ENCODE measurements around the gene LMBR1L.

DNA sequence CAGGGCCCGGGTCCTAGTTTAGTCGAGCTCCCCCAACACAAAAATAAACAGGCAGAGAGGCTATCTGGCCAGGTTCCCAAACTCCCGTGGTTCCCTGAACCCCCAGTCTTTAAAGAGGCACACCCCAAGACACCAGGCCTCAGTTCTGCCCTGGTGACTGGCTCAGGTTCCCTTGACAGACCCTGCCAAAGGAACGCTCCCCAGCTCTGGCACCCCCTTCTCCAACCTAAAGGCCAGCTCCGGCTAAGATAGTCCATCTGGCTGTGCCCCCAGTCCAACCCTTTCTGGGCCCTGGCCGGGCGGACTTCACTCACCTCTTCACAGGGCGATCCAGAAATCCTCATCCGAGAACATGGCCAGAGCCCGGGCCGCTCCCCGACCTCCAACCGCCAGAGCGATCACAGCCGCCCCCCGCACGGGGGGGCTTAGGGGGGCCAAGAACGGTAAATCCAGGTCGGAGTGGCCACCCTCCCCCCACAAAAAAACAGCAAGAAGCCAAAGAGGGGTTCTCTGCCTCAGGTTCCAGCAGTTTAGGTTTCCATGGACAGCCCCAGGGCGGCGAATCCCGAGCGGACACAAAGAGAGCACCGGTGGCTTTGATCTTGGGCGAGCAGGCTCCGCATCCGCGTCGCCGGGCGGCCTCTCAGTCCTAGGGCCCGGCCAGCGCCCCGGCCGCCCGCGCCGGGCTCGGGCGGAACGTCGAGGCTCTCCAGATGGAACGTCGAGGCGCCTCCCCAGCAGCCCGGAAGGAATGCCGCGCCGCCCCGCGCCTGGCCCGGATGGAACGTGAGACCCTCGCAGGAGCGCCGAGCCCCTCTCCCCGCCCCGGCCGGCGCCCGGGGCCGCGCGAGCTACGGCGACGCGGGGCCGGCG lies 51.1 kb downstream of the LMBR1L start:
- TF ChIP-seq, protein P1, sequence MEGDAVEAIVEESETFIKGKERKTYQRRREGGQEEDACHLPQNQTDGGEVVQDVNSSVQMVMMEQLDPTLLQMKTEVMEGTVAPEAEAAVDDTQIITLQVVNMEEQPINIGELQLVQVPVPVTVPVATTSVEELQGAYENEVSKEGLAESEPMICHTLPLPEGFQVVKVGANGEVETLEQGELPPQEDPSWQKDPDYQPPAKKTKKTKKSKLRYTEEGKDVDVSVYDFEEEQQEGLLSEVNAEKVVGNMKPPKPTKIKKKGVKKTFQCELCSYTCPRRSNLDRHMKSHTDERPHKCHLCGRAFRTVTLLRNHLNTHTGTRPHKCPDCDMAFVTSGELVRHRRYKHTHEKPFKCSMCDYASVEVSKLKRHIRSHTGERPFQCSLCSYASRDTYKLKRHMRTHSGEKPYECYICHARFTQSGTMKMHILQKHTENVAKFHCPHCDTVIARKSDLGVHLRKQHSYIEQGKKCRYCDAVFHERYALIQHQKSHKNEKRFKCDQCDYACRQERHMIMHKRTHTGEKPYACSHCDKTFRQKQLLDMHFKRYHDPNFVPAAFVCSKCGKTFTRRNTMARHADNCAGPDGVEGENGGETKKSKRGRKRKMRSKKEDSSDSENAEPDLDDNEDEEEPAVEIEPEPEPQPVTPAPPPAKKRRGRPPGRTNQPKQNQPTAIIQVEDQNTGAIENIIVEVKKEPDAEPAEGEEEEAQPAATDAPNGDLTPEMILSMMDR (conservative IDR thresholded peaks at IDR 0.05; ENCODE audit: low read length): no peak
- TF ChIP-seq EZH2phosphoT487 (IDR thresholded peaks at IDR 0.05; ENCODE audit: borderline replicate concordance): no peak

Data from Loucy (cell line).